Stimulated activated CD4-positive, alpha-beta T cell treated with anti-CD3 and anti-CD28 coated beads, Interleukin-1b, Interleukin-23, amount 100 ng/mL, for 1 hour (primary cell): ENCODE measurements around the gene TMEM59L.

Source experiments
- DNase-seq, 2 donors: peaks; one replicate each; pipeline ENCODE4 v3.0.0-alpha.2; 2020; ENCODE audit warnings: low read depth in 2 of 2

The TMEM59L gene

GRCh38 chr19:18637673-18638630, 25.3 kb downstream of the TMEM59L start:
- DNase-seq, result no peak

DNA sequence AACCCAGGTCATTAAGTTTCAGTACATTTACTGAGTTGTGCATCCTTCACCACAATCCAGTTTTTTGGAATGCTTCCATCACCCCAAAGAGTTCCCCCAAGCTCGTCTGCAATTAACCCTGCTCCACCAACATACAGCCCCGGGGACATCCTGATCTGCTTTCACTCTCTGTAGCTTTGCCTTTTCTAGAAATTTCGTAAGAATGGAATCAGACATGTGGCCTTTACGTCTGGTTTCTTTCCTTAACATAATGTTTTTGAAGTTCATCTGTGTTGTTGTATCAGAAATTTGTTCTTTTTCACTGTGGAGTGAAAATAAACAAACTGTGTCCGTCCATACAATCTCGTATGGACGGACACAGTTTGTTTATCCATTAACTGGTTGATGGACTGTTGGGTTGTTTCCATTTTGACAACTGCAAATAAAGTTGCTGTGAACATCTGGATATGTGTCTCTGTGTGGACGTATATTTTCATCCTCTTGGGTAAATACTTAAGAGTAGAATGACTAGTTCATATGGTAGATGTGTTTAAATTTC, 27.1 kb downstream of the TMEM59L start:
- DNase-seq, result no peak

- no peak for DNase-seq
Measured at GRCh38 chr19:18644196-18645034, 31.7 kb downstream of the TMEM59L start.

DNA sequence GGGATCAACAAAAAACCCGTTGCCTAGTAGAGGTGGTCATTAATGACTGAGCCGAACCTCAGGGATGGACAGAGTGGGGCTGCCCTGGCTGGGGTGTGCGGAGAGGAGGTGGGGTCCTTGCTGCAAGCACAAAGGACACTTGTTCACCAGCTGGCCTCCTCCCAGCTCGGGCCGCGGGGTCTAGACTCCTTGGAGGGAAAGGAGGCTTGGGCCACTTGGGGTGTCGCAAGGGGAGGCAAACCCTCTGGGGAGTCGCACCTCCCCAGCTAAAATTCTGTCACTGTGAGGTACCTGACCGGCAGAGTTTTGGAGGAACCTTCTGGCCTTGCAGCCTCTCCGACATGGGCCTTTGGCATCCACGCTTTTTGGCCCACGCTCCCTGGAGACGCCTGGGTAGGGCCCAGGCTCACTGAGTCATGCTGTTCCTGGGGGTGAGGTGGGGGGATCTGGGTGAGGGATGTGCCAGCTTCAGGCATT, 32.4 kb downstream of the TMEM59L start:
- no peak for DNase-seq

- DNase-seq, result no peak
Measured at GRCh38 chr19:18646535-18647370, 34.1 kb downstream of the TMEM59L start.

GRCh38 chr19:18647371-18647767, 34.7 kb downstream of the TMEM59L start:
- no peak for DNase-seq

DNA sequence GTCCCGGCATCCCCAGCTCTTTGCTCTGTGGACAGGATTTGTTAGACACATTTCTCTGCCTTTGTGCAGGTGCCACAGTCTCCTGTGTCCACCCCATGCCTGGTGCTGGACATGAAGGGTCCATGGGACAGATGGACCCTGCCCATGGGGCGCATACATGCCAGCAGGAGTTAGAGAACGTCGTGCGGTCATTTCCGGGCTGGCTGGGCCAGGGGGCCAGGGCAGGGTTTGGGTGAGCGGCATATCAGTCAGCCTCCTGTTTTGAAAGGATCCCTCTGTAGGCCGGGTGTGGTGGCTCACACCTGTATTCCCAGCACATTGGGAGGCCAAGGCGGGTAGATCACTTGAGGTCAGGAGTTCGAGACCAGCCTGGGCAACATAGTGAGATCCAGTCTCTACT, 35.1 kb downstream of the TMEM59L start:
- DNase-seq, result no peak

DNA sequence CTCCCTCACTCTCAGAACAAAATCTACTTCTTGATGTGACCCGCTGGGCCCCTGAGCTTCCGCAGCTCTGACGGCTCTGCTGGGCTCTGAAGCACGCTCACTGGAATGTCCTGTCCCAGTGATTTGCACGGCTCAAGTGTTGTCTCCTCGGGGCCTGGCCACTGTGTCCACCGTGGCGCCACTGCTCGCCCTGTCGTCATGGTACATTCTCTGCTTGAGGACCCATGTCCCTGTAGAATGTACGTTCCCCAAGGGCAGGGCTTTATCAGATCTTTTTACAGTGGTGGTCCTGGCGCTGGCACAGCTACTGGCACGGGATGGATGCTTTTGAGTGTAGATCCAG, 36.3 kb downstream of the TMEM59L start:
- DNase-seq, result no peak

- no peak for DNase-seq
Measured at GRCh38 chr19:18649371-18650020, 36.8 kb downstream of the TMEM59L start.

DNA sequence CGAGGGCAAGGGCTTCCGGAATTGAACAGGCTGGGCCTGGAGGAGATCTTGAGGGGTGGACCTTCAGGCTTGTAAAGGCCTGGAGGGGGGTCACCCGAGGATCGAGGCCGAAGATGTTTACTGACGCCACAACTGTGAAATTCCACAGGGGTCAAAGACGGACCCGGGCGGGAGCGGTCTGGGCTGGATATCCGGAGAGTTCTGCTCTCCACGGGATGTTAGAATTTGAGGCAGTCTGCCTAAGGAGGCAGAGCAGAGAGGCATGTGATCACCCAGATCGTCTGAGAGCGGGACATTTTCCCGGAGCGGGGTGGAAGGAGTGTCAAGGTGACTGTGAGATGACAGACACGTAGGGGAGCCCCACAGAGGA, 37.3 kb downstream of the TMEM59L start:
- no peak for DNase-seq

DNA sequence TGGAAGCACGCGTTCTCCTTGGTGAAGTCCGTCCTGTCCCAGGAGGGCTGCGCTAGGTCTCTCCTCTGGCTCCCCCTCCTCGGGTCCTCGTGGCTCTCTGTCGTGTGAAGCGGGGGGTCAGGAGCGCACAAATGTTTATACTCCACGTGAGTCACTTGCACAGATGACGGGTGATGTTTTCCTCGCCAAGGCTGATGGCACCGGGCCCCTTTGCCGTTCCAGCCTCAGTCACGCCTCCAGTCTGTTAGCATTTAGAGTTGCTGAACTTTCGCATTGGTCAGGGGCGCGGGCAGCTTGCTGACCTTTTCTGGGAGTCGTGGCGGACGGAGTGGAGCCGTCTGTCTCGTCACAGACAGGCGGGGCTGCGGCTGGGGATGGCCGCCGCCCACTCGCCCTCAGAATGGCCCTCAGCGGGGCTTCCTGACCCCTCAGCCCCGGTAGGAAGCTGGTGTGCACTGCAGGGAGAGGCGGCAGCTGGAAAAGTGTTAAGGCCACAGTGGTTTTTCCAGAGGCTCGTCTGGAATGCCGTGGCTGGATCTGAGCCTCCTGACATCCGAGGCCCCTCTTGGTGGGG, 37.9 kb downstream of the TMEM59L start:
- DNase-seq, result no peak

DNA sequence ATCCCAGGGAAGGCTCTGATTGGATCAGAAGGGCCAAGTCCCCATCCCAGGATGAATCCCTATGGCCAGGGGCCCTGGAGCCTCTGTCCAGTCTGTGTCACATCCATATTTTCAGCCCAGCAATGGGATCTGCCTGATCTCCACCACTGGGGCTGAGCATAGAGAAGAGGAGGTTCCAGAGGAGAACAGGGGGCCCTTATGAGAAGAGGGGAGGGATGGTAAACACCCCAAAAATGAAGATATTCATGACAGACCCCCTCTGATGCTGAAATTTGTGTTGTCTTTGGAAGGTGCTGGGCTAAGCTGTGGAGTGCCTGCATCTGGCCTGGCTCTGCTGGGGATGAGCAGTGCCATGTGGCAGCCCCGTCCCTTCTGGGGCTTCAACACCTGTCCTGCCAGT, 38.6 kb downstream of the TMEM59L start:
- DNase-seq, result no peak

GRCh38 chr19:18651733-18652132, 39.1 kb downstream of the TMEM59L start:
- no peak for DNase-seq

DNA sequence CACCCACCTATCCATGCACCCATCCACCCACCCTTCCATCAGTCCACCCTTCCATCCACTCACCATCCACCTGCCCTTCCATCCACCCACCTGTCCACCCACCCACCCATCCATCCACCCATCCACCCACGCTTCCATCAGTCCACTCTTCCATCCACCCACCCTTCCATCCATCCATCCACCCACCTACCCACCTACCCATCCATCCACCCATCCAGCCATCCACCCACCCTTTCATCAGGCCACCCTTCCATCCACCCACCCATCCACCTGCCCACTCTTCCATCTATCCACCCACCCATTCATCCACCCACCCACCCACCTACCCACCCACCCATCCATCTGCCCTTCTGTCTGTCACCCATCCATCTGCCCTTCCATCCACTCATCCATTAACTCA, 41.2 kb downstream of the TMEM59L start:
- no peak for DNase-seq

DNA sequence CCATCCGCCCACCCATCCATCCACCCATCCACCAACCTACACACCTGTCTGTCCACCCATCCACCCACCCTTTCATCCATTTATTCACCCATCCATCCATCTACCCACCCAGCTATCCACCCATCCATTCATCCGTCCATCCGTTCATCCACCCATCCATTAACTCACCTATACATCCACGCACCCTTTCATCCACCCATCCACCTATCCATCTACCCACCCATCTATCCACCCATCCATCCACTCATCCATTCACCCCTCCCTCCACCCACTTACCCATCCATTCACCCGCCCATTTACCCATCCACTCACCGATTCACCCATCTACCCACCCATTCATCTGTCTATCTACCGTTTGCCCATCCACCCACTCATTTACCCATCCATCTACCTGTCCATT, 41.8 kb downstream of the TMEM59L start:
- no peak for DNase-seq

DNA sequence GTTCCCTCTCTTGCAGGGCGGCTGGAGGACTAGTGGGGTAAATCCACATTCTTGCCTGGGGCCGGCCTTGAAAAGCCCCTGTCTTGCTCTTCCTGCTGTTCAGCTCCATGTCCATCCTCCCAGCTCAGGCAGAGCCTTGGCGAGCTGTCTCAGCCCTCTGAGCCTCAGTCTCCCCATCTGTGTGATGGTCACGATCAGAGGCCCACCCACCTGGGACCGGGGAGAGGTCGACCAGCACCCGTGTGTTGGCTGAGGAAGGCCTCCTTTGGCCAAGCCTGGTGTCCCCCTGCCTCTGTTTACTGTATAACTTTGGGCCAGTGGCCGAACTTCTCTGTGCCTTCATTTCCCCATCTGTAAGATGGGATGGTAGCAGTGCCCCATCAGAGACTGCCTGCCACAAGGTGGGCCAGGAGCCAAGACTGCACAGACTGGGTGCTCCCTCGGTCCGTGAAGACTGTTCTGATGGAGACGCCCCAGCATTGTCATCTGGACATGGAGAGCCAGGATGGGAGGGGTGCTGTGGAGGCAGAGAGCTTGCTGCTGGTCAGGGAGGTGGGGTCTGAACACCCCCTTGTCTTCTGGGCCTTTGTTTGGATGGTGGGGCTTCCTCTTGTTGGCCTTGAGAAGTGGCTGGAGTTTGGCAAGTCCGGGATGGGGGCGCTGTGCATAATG, 42.6 kb downstream of the TMEM59L start:
- no peak for DNase-seq

- DNase-seq, result no peak
Measured at GRCh38 chr19:18656337-18657086, 43.8 kb downstream of the TMEM59L start.

DNA sequence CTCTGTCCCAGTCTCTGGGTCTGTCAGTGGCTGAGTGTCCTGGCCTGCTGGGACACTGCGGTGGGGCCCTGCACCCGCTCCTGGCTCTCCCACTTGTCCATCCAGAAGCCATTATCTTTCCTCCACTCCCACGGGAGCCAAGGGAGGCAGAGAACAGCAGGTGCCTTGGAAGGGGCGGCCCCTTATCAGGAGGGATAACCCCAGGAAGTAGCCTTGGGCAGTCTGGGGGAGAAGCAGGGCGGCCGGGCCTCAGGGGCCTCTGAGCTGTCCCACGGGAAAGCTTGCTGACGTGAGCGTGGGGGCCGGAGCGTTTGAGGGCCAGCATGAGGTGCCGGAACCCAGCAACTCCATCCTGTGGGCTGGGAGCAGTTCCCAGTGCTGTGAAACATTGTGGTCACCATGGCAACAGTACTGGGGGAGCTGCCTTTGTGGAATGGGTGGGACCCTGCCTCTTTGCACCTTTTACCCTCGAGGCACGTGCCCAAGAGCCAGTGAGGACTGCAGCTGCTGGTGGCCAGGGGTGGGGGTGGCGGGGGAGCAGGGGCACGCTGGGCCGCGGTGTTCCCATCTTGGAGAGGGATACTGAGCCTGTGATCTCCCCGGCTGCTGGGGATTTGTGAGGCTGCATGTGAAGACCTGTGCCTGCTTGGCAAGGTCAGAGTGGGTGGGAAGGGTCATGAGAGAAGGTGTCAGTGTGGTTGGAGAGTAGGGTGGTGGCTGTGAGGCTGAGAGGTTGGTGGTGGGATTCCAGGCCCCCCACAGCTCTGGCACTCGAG, 45.1 kb downstream of the TMEM59L start:
- no peak for DNase-seq
